ENCODE results near the gene SPRED2. TPM values are rescaled to one million over a fixed set of nuclear protein-coding genes. Genes with fewer than 3 reads are reported as not detected.

Gene SPRED2
- total and polyA plus RNA-seq, 2 experiments from 2014 or later: 19.7 to 20.3 TPM

- H3K4me1 ChIP-seq (ENCODE audit: insufficient read depth): no peaks in the 10 kb centered on the region
- H4K20me1 ChIP-seq (ENCODE audit: insufficient read depth): no peaks in the 10 kb centered on the region
- in situ Hi-C loops (cut with MboI): no loop called here
- H3K36me3 ChIP-seq (ENCODE audit: low read depth): no peaks in the 10 kb centered on the region
- 0 out of 2 replicates have a peak, but pooled peaks cover 9% of the 10 kb centered on the region for H3F3A ChIP-seq (ENCODE audit: insufficient read depth)
- no peak overlapping the region for H3K27ac ChIP-seq
- WGBS, 2 experiments (ENCODE audit: low coverage in 1 of 2, low lambda C conversion rate in 2 of 2, missing lambda C conversion rate in 2 of 2): 90 to 94% methylated on average over 4 of the region's 4 CpGs
- no peak overlapping the region for H2AFZ ChIP-seq
- no peaks in the 10 kb centered on the region for H3K9me3 ChIP-seq (ENCODE audit: low read depth)
- no peaks in the 10 kb centered on the region for H3K27me3 ChIP-seq (replicated peaks; ENCODE audit: insufficient read depth)
- no peaks in the 10 kb centered on the region for H3K9me2 ChIP-seq (ENCODE audit: insufficient read depth)
- no peak overlapping the region for H3K9ac ChIP-seq
- no peak overlapping the region for H3K4me2 ChIP-seq (ENCODE audit: unreplicated experiment)
- no peak for DNase-seq
- H3K79me2 ChIP-seq (ENCODE audit: insufficient read depth): no peaks in the 10 kb centered on the region
- no peak overlapping the region for H3K4me3 ChIP-seq
- TF ChIP-seq EZH2 (IDR thresholded peaks at IDR 0.05; ENCODE audit: insufficient read depth, poor library complexity, severe bottlenecking): no peak
- no peak for TF ChIP-seq EZH2phosphoT487 (IDR thresholded peaks at IDR 0.05; ENCODE audit: insufficient read depth, low read depth)
Observed at GRCh38 chr2:65287364-65287763, 145.0 kb downstream of the SPRED2 start.

DNA sequence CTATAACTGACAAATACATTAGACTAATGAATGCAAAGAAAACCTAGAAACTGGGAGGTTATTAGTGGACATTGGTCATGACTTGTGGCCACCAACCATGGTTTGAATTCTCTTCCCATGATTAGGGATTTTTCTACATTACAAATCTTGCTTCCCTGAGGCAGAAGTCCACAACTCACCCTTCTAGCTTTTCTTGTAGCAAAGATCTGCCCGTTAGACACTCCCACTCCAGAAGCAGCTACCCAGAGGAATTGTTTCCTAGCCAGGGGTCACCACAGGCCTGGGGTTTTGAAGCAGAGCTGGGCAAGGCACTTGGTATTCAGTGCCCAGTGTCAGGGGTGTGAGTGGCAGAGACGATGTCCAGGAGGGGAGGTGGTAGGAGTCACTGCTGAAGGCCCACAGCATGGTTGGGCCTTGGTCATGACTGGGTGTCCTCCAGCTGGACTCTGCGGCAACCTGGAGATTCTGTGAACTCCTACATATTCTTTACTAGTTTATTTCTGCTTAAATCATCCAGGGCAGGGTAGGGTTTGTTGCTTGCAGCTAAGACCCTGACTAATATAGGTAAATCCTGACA lies 149.8 kb downstream of the SPRED2 start:
- H3K9me3 ChIP-seq (ENCODE audit: low read depth): no peaks in the 10 kb centered on the region
- DNase-seq: no peak
- 71% methylated on average over 3 of the region's 3 CpGs for WGBS, 2 experiments (ENCODE audit: low coverage in 1 of 2, low lambda C conversion rate in 2 of 2, missing lambda C conversion rate in 2 of 2)
- no peaks in the 10 kb centered on the region for H4K20me1 ChIP-seq (ENCODE audit: insufficient read depth)
- no peak overlapping the region for H3K27ac ChIP-seq
- H3K9ac ChIP-seq: no peak overlapping the region
- no peaks in the 10 kb centered on the region for H3K9me2 ChIP-seq (ENCODE audit: insufficient read depth)
- H3F3A ChIP-seq (ENCODE audit: insufficient read depth): peaks cover 26% of the 10 kb centered on the region
- H3K36me3 ChIP-seq (ENCODE audit: low read depth): no peaks in the 10 kb centered on the region
- H3K4me2 ChIP-seq (ENCODE audit: unreplicated experiment): no peak overlapping the region
- no peaks in the 10 kb centered on the region for H3K79me2 ChIP-seq (ENCODE audit: insufficient read depth)
- in situ Hi-C loops (cut with MboI): no loop called here
- H3K27me3 ChIP-seq (replicated peaks; ENCODE audit: insufficient read depth): no peaks in the 10 kb centered on the region
- no peak for TF ChIP-seq EZH2phosphoT487 (IDR thresholded peaks at IDR 0.05; ENCODE audit: insufficient read depth, low read depth)
- TF ChIP-seq EZH2 (IDR thresholded peaks at IDR 0.05; ENCODE audit: insufficient read depth, poor library complexity, severe bottlenecking): no peak
- H3K4me3 ChIP-seq: no peak overlapping the region
- peaks cover 5% of the 10 kb centered on the region; the same call in 1 of the 2 replicates for H3K4me1 ChIP-seq (ENCODE audit: insufficient read depth)
- H2AFZ ChIP-seq: no peak overlapping the region

DNA sequence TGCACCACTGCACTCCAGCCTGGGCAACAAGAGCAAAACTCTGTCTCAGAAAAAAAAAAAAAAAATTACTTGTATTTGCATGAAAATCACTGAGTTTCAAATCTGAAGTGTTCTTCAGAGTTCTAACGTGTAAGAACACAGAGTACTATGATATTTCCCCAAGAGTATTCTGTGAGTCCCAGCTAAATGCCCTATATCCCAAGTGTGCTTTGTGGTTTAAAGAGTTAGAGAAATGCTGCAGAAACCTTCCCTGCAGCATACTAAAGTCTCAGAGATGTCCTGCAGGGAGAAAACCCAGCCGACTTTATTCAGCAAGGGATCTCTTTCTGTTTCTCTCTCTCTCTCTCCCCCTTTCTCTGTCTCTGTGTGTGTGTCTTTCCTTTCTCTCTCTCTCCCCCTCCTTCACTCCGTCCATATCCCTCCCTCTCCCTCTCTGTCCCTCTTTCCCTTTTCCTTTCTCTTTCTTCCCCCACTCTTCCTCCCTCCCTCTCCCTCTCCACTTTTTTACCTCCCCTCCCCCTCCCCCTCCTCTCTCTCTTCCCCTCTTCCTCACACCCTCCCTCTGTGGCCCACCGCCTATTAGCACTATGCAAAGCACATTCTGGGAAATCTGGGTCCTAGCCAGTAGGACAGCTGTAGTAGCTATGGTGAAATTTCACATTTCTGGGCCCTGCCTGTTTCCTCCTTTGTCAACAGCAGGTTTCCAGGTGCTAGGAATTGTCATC lies 150.6 kb downstream of the SPRED2 start:
- Histone ChIP-seq H3K4me1 (ENCODE audit: insufficient read depth) (peaks cover 5% of the 10 kb centered on the region; the same call in 1 of the 2 replicates), H3K36me3 (ENCODE audit: low read depth) (no peaks in the 10 kb centered on the region), H3K9me2 (ENCODE audit: insufficient read depth) (no peaks in the 10 kb centered on the region), H3K4me3 (no peak overlapping the region), H3K4me2 (ENCODE audit: unreplicated experiment) (no peak overlapping the region), H4K20me1 (ENCODE audit: insufficient read depth) (no peaks in the 10 kb centered on the region), H3F3A (ENCODE audit: insufficient read depth) (peaks cover 26% of the 10 kb centered on the region), H3K79me2 (ENCODE audit: insufficient read depth) (no peaks in the 10 kb centered on the region), H3K9me3 (ENCODE audit: low read depth) (no peaks in the 10 kb centered on the region), H3K9ac (no peak overlapping the region), H3K27ac (no peak overlapping the region), H2AFZ (no peak overlapping the region), H3K27me3 (replicated peaks; ENCODE audit: insufficient read depth) (no peaks in the 10 kb centered on the region)
- TF ChIP-seq EZH2 (IDR thresholded peaks at IDR 0.05; ENCODE audit: insufficient read depth, poor library complexity, severe bottlenecking): no peak
- no peak for TF ChIP-seq EZH2phosphoT487 (IDR thresholded peaks at IDR 0.05; ENCODE audit: insufficient read depth, low read depth)
- in situ Hi-C loops (cut with MboI): no loop called here
- no peak for DNase-seq
- whole genome bisulfite sequencing, 2 experiments (ENCODE audit: low coverage in 1 of 2, low lambda C conversion rate in 2 of 2, missing lambda C conversion rate in 2 of 2): 32 to 43% methylated on average over 3 to 4 of the region's 4 CpGs

DNA sequence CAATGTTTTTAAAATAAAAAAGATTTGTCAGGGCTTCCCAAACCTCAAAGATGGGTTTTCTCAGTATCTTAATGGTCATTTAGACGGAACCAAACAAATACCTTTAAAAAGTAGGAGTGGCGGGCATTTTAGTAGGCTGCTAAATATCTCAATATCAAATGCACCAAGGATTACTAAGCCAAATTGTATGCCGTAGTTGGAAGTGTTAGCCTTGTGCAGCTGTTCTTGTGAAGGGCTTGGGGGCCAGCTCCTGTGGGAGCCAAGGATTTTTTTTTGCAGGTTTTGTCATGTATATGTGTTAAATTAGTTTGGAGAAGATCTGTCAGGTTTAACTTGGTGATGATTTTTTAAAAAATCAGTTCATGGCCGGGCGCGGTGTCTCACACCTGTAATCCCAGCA lies 152.6 kb downstream of the SPRED2 start:
- H3K4me3 ChIP-seq: no peak overlapping the region
- H3K79me2 ChIP-seq (ENCODE audit: insufficient read depth): no peaks in the 10 kb centered on the region
- H3K36me3 ChIP-seq (ENCODE audit: low read depth): 0 out of 2 replicates have a peak, but pooled peaks cover 5% of the 10 kb centered on the region
- no peaks in the 10 kb centered on the region for H3K9me2 ChIP-seq (ENCODE audit: insufficient read depth)
- no peaks in the 10 kb centered on the region for H3K9me3 ChIP-seq (ENCODE audit: low read depth)
- no peaks in the 10 kb centered on the region for H3K27me3 ChIP-seq (replicated peaks; ENCODE audit: insufficient read depth)
- peaks cover 37% of the 10 kb centered on the region for H3F3A ChIP-seq (ENCODE audit: insufficient read depth)
- H3K27ac ChIP-seq: no peak overlapping the region
- peaks cover 5% of the 10 kb centered on the region; the same call in 1 of the 2 replicates for H3K4me1 ChIP-seq (ENCODE audit: insufficient read depth)
- no peaks in the 10 kb centered on the region for H4K20me1 ChIP-seq (ENCODE audit: insufficient read depth)
- no peak overlapping the region for H2AFZ ChIP-seq
- DNase-seq: no peak
- no peak overlapping the region for H3K9ac ChIP-seq
- TF ChIP-seq EZH2phosphoT487 (IDR thresholded peaks at IDR 0.05; ENCODE audit: insufficient read depth, low read depth) (no peak), EZH2 (IDR thresholded peaks at IDR 0.05; ENCODE audit: insufficient read depth, poor library complexity, severe bottlenecking) (no peak)
- 83 to 87% methylated on average over 6 of the region's 6 CpGs for WGBS, 2 experiments (ENCODE audit: low coverage in 1 of 2, low lambda C conversion rate in 2 of 2, missing lambda C conversion rate in 2 of 2)
- in situ Hi-C loops (cut with MboI): no loop called here
- H3K4me2 ChIP-seq (ENCODE audit: unreplicated experiment): no peak overlapping the region
